H9 (cell line): ENCODE results near the gene LRRC45. TPM values are rescaled to one million over a fixed set of nuclear protein-coding genes. Genes with fewer than 3 reads are reported as not detected.

Experiments
- DNase-seq: peaks from one replicate; pipeline ENCODE4 v3.0.0-alpha.2; 2017
- H2AFZ ChIP-seq: one replicate; pipeline ENCODE4 v1.6.1; 2013; ENCODE audit warnings: mild to moderate bottlenecking, low read length, control low read depth, moderate library complexity
- H2AK5ac ChIP-seq: 2 replicates; pipeline ENCODE4 v1.6.1; 2013; ENCODE audit warnings: low read length, control low read depth, mixed read lengths; ENCODE audit not compliant: insufficient read length
- H2BK120ac ChIP-seq: one replicate; pipeline ENCODE4 v1.6.1; 2013; ENCODE audit warnings: low read depth, mild to moderate bottlenecking, low read length, control low read depth, inconsistent platforms; ENCODE audit not compliant: poor library complexity, severe bottlenecking
- H2BK12ac ChIP-seq: 2 replicates; pipeline ENCODE4 v1.6.1; 2013; ENCODE audit warnings: low read length, control low read depth, mixed read lengths, low read depth; ENCODE audit not compliant: insufficient read length
- H2BK15ac ChIP-seq: 2 replicates; pipeline ENCODE4 v1.6.1; 2013; ENCODE audit warnings: low read depth, low read length, control low read depth
- H2BK20ac ChIP-seq: one replicate; pipeline ENCODE4 v1.6.1; 2013; ENCODE audit warnings: low read depth, mild to moderate bottlenecking, low read length, control low read depth, inconsistent platforms; ENCODE audit not compliant: poor library complexity, severe bottlenecking
- H2BK5ac ChIP-seq: 2 replicates; pipeline ENCODE4 v1.6.1; 2013; ENCODE audit warnings: low read length, control low read depth, mixed read lengths; ENCODE audit not compliant: insufficient read length
- H3K14ac ChIP-seq: 2 replicates; pipeline ENCODE4 v1.6.1; 2013; ENCODE audit warnings: low read length, control low read depth; ENCODE audit not compliant: insufficient read depth
- H3K18ac ChIP-seq: 2 replicates; pipeline ENCODE4 v1.6.1; 2013; ENCODE audit warnings: low read depth, mild to moderate bottlenecking, mixed read lengths, low read length, control low read depth; ENCODE audit not compliant: insufficient read length
- H3K23ac ChIP-seq: 2 replicates; pipeline ENCODE4 v1.6.1; 2013; ENCODE audit warnings: low read length, control low read depth, mixed read lengths, low read depth; ENCODE audit not compliant: insufficient read length
- H3K23me2 ChIP-seq: 2 replicates; pipeline ENCODE4 v1.6.1; 2013; ENCODE audit warnings: low read depth, mild to moderate bottlenecking, mixed read lengths, low read length, control low read depth; ENCODE audit not compliant: insufficient read length, poor library complexity, severe bottlenecking
- H3K27ac ChIP-seq: 2 replicates; pipeline ENCODE4 v1.5.1; 2013; ENCODE audit warnings: low read length, control low read depth, mixed read lengths, low read depth; ENCODE audit not compliant: insufficient read length
- H3K27me3 ChIP-seq: 2 replicates; pipeline ENCODE4 v1.6.1; 2013; ENCODE audit warnings: low read length, control low read depth, inconsistent platforms; ENCODE audit not compliant: insufficient read depth
- H3K4ac ChIP-seq: 2 replicates; pipeline ENCODE4 v1.6.1; 2013; ENCODE audit warnings: low read depth, mild to moderate bottlenecking, control low read depth, inconsistent platforms, low read length, moderate library complexity
- H3K4me1 ChIP-seq: 2 replicates; pipeline ENCODE4 v1.6.1; 2013; ENCODE audit warnings: low read length, control low read depth, inconsistent platforms; ENCODE audit not compliant: insufficient read depth
- H3K4me2 ChIP-seq: 2 replicates; pipeline ENCODE4 v1.6.1; 2013; ENCODE audit warnings: low read length, control low read depth, mixed read lengths; ENCODE audit not compliant: insufficient read length, insufficient read depth
- H3K56ac ChIP-seq: 2 replicates; pipeline ENCODE4 v1.6.1; 2013; ENCODE audit warnings: low read depth, mild to moderate bottlenecking, mixed read lengths, low read length, control low read depth; ENCODE audit not compliant: insufficient read length
- H3K79me1 ChIP-seq: 2 replicates; pipeline ENCODE4 v1.6.1; 2013; ENCODE audit warnings: low read depth, mild to moderate bottlenecking, moderate library complexity, low read length, control low read depth, inconsistent platforms; ENCODE audit not compliant: insufficient read depth, poor library complexity, severe bottlenecking
- H3K79me2 ChIP-seq: 2 replicates; pipeline ENCODE4 v1.6.1; 2013; ENCODE audit warnings: low read length, control low read depth, inconsistent platforms; ENCODE audit not compliant: insufficient read depth
- H3K9ac ChIP-seq: 2 replicates; pipeline ENCODE4 v1.6.1; 2013; ENCODE audit warnings: low read length, control low read depth, mixed read lengths; ENCODE audit not compliant: insufficient read length; ENCODE audit errors: extremely low read depth
- H3K9me3 ChIP-seq: one replicate; pipeline ENCODE4 v1.6.1; 2013; ENCODE audit warnings: low read depth, low read length, inconsistent platforms; ENCODE audit not compliant: control insufficient read depth
- H3T11ph ChIP-seq: one replicate; pipeline ENCODE4 v1.6.1; 2013; ENCODE audit warnings: mild to moderate bottlenecking, low read length, control low read depth, inconsistent platforms
- H4K20me1 ChIP-seq: one replicate; pipeline ENCODE4 v1.6.1; 2013; ENCODE audit not compliant: control insufficient read depth, insufficient read length, insufficient read depth
- H4K5ac ChIP-seq: 2 replicates; pipeline ENCODE4 v1.6.1; 2013; ENCODE audit warnings: low read depth, mild to moderate bottlenecking, mixed read lengths, low read length, control low read depth; ENCODE audit not compliant: insufficient read length
- H4K8ac ChIP-seq: replicated peaks from 2 replicates; pipeline ENCODE4 v1.6.1; 2013; ENCODE audit warnings: low read length, control low read depth, mixed read lengths, low read depth; ENCODE audit not compliant: insufficient read length
- H4K91ac ChIP-seq: 2 replicates; pipeline ENCODE4 v1.6.1; 2013; ENCODE audit warnings: low read depth, mild to moderate bottlenecking, moderate library complexity, mixed read lengths, low read length, control low read depth; ENCODE audit not compliant: insufficient read length
- H3K27ac Mint-ChIP-seq, 3 experiments: 2 replicates in 2 of 3; 3 replicates in 1 of 3; pipeline ENCODE4 v1.8.0; 2020 to 2021; ENCODE audit warnings: mixed read lengths in 3 of 3, mild to moderate bottlenecking in 1 of 3, moderate library complexity in 1 of 3
- H3K27me3 Mint-ChIP-seq: 2 replicates; pipeline ENCODE4 v1.8.0; 2021; ENCODE audit warnings: low read depth, mild to moderate bottlenecking, moderate library complexity, mixed read lengths
- H3K36me3 Mint-ChIP-seq, 3 experiments: 2 replicates in 2 of 3; 3 replicates in 1 of 3; pipeline ENCODE4 v1.8.0; 2020 to 2021; ENCODE audit warnings: low read depth in 3 of 3, mixed read lengths in 3 of 3; ENCODE audit not compliant: insufficient read depth in 1 of 3
- H3K4me1 Mint-ChIP-seq, 2 experiments: 2 replicates each; pipeline ENCODE4 v1.8.0; 2020; ENCODE audit warnings: mixed read lengths in 2 of 2
- H3K4me3 Mint-ChIP-seq, 2 experiments: 2 replicates in 1 of 2; 3 replicates in 1 of 2; pipeline ENCODE4 v1.8.0; 2020 to 2021; ENCODE audit warnings: mild to moderate bottlenecking in 2 of 2, mixed read lengths in 2 of 2, moderate library complexity in 1 of 2
- H3K9me3 Mint-ChIP-seq, 2 experiments: 2 replicates in 1 of 2; 3 replicates in 1 of 2; pipeline ENCODE4 v1.8.0; 2020; ENCODE audit warnings: mild to moderate bottlenecking in 2 of 2, mixed read lengths in 2 of 2, moderate library complexity in 1 of 2
- CTCF ChIP-seq: fragments of 200-600 bp; sonication (generic); conservative IDR thresholded peaks from 3 replicates; pipeline ENCODE4 v1.8.0; 2021; ENCODE audit warnings: antibody characterized with exemption, mild to moderate bottlenecking
- WGBS: extraction: QIAGEN DNeasy Blood & Tissue Kit; methylation state at CpG from one replicate; pipeline ENCODE4 v1.1.7; 2013; ENCODE audit warnings: missing lambda C conversion rate, low lambda C conversion rate, mixed read lengths; ENCODE audit not compliant: insufficient read length; ENCODE audit errors: extremely low coverage; 5-methylcytosine and 5-hydroxymethylcytosine counted together
- total RNA-seq: library from RNA; stranded (reverse); gene quantifications from 2 replicates; pipeline ENCODE4 v1.2.1, GENCODE V29; 2021

Gene LRRC45
- total RNA-seq, 1 experiment from 2014 or later: 28.7 TPM

DNA sequence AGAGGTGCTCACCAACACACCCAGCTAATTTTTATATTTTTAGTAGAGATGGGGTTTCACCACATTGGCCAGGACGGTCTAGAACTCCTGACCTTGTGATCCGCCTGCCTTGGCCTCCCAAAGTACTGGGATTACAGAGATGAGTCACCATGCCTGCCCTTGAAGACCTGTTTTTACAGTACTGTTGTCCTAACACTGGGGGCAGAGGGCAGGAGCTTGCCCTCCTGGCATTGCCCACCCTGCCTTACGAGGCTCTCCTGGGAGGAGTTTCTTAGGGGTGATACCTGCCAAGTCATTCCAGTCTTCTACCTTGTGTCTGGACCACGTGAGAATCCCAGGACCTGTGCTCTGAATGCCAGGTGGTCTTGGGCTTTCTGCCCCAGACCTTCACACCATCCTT, 43.0 kb upstream of the LRRC45 start:
- peaks cover 3 to 42% (median 37%) of the 10 kb centered on the region in 3 experiments for H3K36me3 Mint-ChIP-seq
- H4K20me1 ChIP-seq: no peaks in the 10 kb centered on the region
- H4K91ac ChIP-seq: no peak overlapping the region
- H2BK120ac ChIP-seq: no peak overlapping the region
- H3K27me3 ChIP-seq: peaks cover 3% of the 10 kb centered on the region
- no peak overlapping the region for H3K27ac ChIP-seq
- no peak overlapping the region for H3K14ac ChIP-seq
- TF ChIP-seq CTCF: no peak
- H3K4me3 Mint-ChIP-seq: no peak overlapping the region
- peaks cover 0 to under 1% of the 10 kb centered on the region in 2 experiments; a peak in 2 of 5 replicates for H3K9me3 Mint-ChIP-seq
- no peaks in the 10 kb centered on the region for H3K79me1 ChIP-seq
- no peak overlapping the region for H4K5ac ChIP-seq
- H2AK5ac ChIP-seq: no peak overlapping the region
- DNase-seq: no peak
- H2AFZ ChIP-seq: no peak overlapping the region
- no peaks in the 10 kb centered on the region for H3K9me3 ChIP-seq
- no peak overlapping the region for H3K56ac ChIP-seq
- H3K79me2 ChIP-seq: no peaks in the 10 kb centered on the region
- H3K27me3 Mint-ChIP-seq: peaks cover 19% of the 10 kb centered on the region
- peaks cover 12% of the 10 kb centered on the region for H3K23me2 ChIP-seq
- H3K4ac ChIP-seq: no peak overlapping the region
- no peak overlapping the region for H3K23ac ChIP-seq
- no CpG with 5 or more reads among the region's 4 CpGs for WGBS
- H3T11ph ChIP-seq: no peak overlapping the region
- no peak overlapping the region for H4K8ac ChIP-seq
- H3K18ac ChIP-seq: no peak overlapping the region
- no peak overlapping the region for H3K9ac ChIP-seq
- no peak overlapping the region for H2BK12ac ChIP-seq
- no peak overlapping the region for H2BK5ac ChIP-seq
- no peak overlapping the region for H3K27ac Mint-ChIP-seq
- H3K4me1 Mint-ChIP-seq: peaks cover 9 to 16% of the 10 kb centered on the region in 2 experiments; a peak in 3 of 4 replicates
- no peak overlapping the region for H2BK15ac ChIP-seq
- no peaks in the 10 kb centered on the region for H3K4me1 ChIP-seq
- no peak overlapping the region for H3K4me2 ChIP-seq
- no peak overlapping the region for H2BK20ac ChIP-seq
